ENCODE data around the gene TPM1. TPM values are rescaled to one million over a fixed set of nuclear protein-coding genes. Genes with fewer than 3 reads are reported as not detected.

TPM1 gene
- total RNA-seq, 1 experiment from 2014 or later: 22.5 TPM

DNA sequence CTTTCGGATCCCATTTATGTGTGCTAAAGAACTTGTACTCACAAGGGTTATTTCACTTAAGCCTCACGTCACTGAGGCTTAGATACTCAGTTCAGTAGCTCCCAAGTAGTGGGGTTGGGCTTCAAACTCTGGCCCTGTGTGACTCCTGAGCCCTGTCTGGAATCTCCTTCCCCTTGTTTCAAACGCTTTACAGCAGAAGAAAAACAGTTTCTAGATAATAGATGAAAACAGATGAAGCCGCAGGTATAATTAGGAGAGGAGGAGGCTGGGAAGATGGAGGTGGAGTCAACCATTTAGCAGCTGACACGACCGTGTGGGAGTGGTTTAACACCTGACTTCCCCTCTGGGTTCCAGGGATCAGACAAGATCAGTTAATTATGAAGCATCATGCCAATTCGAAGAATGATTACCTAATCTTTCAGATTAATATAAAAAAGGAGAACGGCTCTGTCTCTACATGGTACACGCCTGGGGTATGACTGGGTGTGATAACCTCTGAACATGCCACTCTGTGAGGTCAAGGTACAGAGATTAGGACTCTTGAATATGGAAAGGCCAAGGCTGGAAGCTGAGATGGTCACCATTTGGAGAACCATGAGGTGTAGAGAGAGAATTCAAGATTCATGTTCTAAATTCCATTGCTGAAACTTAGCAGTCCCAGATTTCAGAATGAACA is 31.1 kb downstream of the TPM1 start:
- no peak for TF ChIP-seq CBX3 (IDR thresholded peaks at IDR 0.05; ENCODE audit: low read depth)
- TF ChIP-seq, protein P1, sequence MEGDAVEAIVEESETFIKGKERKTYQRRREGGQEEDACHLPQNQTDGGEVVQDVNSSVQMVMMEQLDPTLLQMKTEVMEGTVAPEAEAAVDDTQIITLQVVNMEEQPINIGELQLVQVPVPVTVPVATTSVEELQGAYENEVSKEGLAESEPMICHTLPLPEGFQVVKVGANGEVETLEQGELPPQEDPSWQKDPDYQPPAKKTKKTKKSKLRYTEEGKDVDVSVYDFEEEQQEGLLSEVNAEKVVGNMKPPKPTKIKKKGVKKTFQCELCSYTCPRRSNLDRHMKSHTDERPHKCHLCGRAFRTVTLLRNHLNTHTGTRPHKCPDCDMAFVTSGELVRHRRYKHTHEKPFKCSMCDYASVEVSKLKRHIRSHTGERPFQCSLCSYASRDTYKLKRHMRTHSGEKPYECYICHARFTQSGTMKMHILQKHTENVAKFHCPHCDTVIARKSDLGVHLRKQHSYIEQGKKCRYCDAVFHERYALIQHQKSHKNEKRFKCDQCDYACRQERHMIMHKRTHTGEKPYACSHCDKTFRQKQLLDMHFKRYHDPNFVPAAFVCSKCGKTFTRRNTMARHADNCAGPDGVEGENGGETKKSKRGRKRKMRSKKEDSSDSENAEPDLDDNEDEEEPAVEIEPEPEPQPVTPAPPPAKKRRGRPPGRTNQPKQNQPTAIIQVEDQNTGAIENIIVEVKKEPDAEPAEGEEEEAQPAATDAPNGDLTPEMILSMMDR (IDR thresholded peaks at IDR 0.05 in 2 of 3, conservative IDR thresholded peaks at IDR 0.05 in 1 of 3; ENCODE audit: borderline replicate concordance in 1 of 3, insufficient read depth in 1 of 3, low read depth in 2 of 3, low read length in 2 of 3): no peak
- no peak for TF ChIP-seq EGR1 (IDR thresholded peaks at IDR 0.05; ENCODE audit: low read depth)
- TF ChIP-seq SRF (IDR thresholded peaks at IDR 0.05; ENCODE audit: low read depth): no peak
- no peak for TF ChIP-seq SIN3A (IDR thresholded peaks at IDR 0.05; ENCODE audit: low read depth)
- TF ChIP-seq YY1 (IDR thresholded peaks at IDR 0.05; ENCODE audit: extremely low read depth, insufficient replicate concordance, low read depth, low read length): no peak
- TF ChIP-seq ELF1 (IDR thresholded peaks at IDR 0.05; ENCODE audit: borderline replicate concordance, low read depth): no peak
- no peak for TF ChIP-seq ZFX (IDR thresholded peaks at IDR 0.05)
- no peak for TF ChIP-seq ZNF274 (IDR thresholded peaks at IDR 0.05; ENCODE audit: low read depth, low read length)
- no peak for TF ChIP-seq FOSL1 (IDR thresholded peaks at IDR 0.05; ENCODE audit: low read depth)
- no peak for TF ChIP-seq RAD21 (IDR thresholded peaks at IDR 0.05; ENCODE audit: low read depth)
- TF ChIP-seq, protein P2, sequence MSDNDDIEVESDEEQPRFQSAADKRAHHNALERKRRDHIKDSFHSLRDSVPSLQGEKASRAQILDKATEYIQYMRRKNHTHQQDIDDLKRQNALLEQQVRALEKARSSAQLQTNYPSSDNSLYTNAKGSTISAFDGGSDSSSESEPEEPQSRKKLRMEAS (IDR thresholded peaks at IDR 0.05): no peak
- no peak for TF ChIP-seq CEBPB (IDR thresholded peaks at IDR 0.05; ENCODE audit: low read depth)
- no peak for TF ChIP-seq ATF3 (IDR thresholded peaks at IDR 0.05)
- no peak for TF ChIP-seq POLR2A (IDR thresholded peaks at IDR 0.05; ENCODE audit: borderline replicate concordance, extremely low read depth, insufficient read depth, insufficient read length)
- TF ChIP-seq JUND (IDR thresholded peaks at IDR 0.05): no peak
- TF ChIP-seq POLR2AphosphoS5 (IDR thresholded peaks at IDR 0.05; ENCODE audit: low read depth, low read length): no peak
- TF ChIP-seq, protein P3, sequence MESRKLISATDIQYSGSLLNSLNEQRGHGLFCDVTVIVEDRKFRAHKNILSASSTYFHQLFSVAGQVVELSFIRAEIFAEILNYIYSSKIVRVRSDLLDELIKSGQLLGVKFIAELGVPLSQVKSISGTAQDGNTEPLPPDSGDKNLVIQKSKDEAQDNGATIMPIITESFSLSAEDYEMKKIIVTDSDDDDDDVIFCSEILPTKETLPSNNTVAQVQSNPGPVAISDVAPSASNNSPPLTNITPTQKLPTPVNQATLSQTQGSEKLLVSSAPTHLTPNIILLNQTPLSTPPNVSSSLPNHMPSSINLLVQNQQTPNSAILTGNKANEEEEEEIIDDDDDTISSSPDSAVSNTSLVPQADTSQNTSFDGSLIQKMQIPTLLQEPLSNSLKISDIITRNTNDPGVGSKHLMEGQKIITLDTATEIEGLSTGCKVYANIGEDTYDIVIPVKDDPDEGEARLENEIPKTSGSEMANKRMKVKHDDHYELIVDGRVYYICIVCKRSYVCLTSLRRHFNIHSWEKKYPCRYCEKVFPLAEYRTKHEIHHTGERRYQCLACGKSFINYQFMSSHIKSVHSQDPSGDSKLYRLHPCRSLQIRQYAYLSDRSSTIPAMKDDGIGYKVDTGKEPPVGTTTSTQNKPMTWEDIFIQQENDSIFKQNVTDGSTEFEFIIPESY (IDR thresholded peaks at IDR 0.05; ENCODE audit: extremely low read depth, insufficient replicate concordance, low read length): no peak
- no peak for TF ChIP-seq EZH2phosphoT487 (IDR thresholded peaks at IDR 0.05; ENCODE audit: borderline replicate concordance)
- BruUV-seq (replicated peaks): no TSS peak
- Histone ChIP-seq H3K4me1 (ENCODE audit: control insufficient read depth in 1 of 2, insufficient read depth in 2 of 2, low read length in 2 of 2) (no peaks in the 10 kb centered on the region), H4K20me1 (ENCODE audit: insufficient read depth) (no peaks in the 10 kb centered on the region), H3K79me2 (ENCODE audit: insufficient read depth, low read length) (no peaks in the 10 kb centered on the region), H3K4me3 (replicated peaks in 1 of 2; ENCODE audit: low read depth in 1 of 2, low read length in 2 of 2) (no peak overlapping the region), H3K4me2 (ENCODE audit: low read length) (no peak overlapping the region), H3K36me3 (ENCODE audit: control insufficient read depth in 1 of 2, insufficient read depth in 2 of 2, low read length in 2 of 2) (no peaks in the 10 kb centered on the region), H3K27ac (ENCODE audit: low read depth, low read length) (no peak overlapping the region), H3K9me2 (ENCODE audit: insufficient read depth) (no peaks in the 10 kb centered on the region), H3K9ac (ENCODE audit: low read length) (no peak overlapping the region), H3K27me3 (ENCODE audit: insufficient read depth, low read length) (no peaks in the 10 kb centered on the region), H3K9me3 (ENCODE audit: control insufficient read depth in 1 of 2, insufficient read depth in 1 of 2, low read depth in 1 of 2, low read length in 2 of 2) (no peaks in the 10 kb centered on the region), H2AFZ (ENCODE audit: low read depth, low read length, poor library complexity, severe bottlenecking) (no peak overlapping the region)
- ATAC-seq (no peak), DNase-seq (ENCODE audit: low read depth, low spot score) (no peak)
- CTCF ChIA-PET: interaction anchor here (1.5 kb wide), 1 partner anchor 25 kb away, joined by 4 read pairs; no protein-coding TSS in a partner anchor
- POLR2A ChIA-PET: no interaction called here
- RAD21 ChIA-PET (ENCODE audit: low non-redundant PET in 1 of 2, low total read pairs in 2 of 2, uncharacterized antibody in 2 of 2, unreplicated experiment in 2 of 2): no interaction called here
- intact Hi-C loops (cut with micrococcal nuclease): no loop called here

Data from HCT116 (cell line).